ENCODE results near the gene SIN3B. TPM values are rescaled to one million over a fixed set of nuclear protein-coding genes. Genes with fewer than 3 reads are reported as not detected.

Gene SIN3B
- total and polyA plus RNA-seq, 9 of the 15 experiments (the other 6 are each of a cell fraction or from before 2014, with no cell fraction given), result 0.51 to 34.2 (median 14.3) TPM

DNA sequence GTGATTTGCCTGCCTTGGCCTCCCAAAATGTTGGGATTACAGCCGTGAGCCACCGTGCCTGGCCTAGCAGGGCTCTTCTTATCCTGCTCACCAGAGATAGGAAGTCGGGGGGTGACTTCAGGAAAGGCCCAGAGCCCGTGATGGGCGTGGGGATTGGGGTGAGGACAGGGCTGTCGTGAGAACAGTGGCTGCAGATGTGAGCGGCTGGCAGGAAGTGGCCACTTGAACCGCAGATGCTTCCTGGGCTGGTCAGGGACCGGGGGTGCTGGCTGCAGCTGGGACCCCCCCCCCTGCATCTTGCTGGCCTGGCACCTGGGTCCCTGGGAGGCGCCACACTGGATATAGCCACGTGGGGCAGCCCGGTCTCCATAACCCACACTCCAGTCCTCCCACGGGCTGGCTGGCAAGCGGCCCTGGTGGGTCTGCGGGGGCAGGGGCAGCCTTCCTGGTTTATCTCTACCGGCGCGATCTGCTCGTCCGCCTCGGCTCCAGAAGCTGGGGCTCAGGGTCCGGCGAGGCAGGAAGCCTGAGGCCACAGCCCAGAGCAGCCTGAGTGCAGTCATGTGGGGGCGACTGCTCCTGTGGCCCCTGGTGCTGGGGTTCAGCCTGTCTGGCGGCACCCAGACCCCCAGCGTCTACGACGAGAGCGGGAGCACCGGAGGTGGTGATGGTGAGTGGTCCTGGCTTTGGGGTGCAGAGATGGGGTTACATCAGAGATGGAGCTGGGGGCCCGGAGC lies 59.6 kb downstream of the SIN3B start, which contains the start of gene F2RL3 (continued):
- TF ChIP-seq ZNF589 (CRISPR knock-in tag; IDR thresholded peaks at IDR 0.05; ENCODE audit: low read depth) (peak; percentile 95), HNRNPUL1 (IDR thresholded peaks at IDR 0.05; ENCODE audit: low read length) (no peak), RBM17 (IDR thresholded peaks at IDR 0.05; ENCODE audit: borderline replicate concordance, low read depth, low read length) (no peak), TFAP4 (CRISPR knock-in tag; IDR thresholded peaks at IDR 0.05; ENCODE audit: borderline replicate concordance) (peak; percentile 88), ID3 (CRISPR knock-in tag; IDR thresholded peaks at IDR 0.05) (no peak), ID3 (tag; IDR thresholded peaks at IDR 0.05) (peak; percentile 75; the same call in 1 of the 2 replicates), RERE (CRISPR knock-in tag; IDR thresholded peaks at IDR 0.05; ENCODE audit: borderline replicate concordance) (no peak), RFX5 (IDR thresholded peaks at IDR 0.05; ENCODE audit: low read depth, low read length) (no peak), HNRNPL (IDR thresholded peaks at IDR 0.05; ENCODE audit: low read depth, low read length) (peak; percentile 88; the same call in 1 of the 2 replicates), SMAD4 (CRISPR knock-in tag; conservative IDR thresholded peaks at IDR 0.05) (peak; percentile 93), MAX (CRISPR knock-in tag; IDR thresholded peaks at IDR 0.05) (peak; percentile 86), CSDE1 (IDR thresholded peaks at IDR 0.05) (peak in 1 of 2 experiments; percentile 34; a peak in 1 of 4 replicates), TEAD2 (tag; IDR thresholded peaks at IDR 0.05) (0 out of 2 replicates have a peak, but pooled peaks have one; percentile 13), KAT8 (IDR thresholded peaks at IDR 0.05; ENCODE audit: low read depth) (no peak), STAT5A (IDR thresholded peaks at IDR 0.05; ENCODE audit: borderline replicate concordance, low read length) (no peak), SETDB1 (IDR thresholded peaks at IDR 0.05; ENCODE audit: low read length) (no peak)
- TF ChIP-seq, protein P1, sequence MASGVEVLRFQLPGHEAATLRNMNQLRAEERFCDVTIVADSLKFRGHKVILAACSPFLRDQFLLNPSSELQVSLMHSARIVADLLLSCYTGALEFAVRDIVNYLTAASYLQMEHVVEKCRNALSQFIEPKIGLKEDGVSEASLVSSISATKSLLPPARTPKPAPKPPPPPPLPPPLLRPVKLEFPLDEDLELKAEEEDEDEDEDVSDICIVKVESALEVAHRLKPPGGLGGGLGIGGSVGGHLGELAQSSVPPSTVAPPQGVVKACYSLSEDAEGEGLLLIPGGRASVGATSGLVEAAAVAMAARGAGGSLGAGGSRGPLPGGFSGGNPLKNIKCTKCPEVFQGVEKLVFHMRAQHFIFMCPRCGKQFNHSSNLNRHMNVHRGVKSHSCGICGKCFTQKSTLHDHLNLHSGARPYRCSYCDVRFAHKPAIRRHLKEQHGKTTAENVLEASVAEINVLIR (CRISPR knock-in tag; IDR thresholded peaks at IDR 0.05), result no peak
- TF ChIP-seq, protein P2, sequence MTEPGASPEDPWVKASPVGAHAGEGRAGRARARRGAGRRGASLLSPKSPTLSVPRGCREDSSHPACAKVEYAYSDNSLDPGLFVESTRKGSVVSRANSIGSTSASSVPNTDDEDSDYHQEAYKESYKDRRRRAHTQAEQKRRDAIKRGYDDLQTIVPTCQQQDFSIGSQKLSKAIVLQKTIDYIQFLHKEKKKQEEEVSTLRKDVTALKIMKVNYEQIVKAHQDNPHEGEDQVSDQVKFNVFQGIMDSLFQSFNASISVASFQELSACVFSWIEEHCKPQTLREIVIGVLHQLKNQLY (CRISPR knock-in tag; conservative IDR thresholded peaks at IDR 0.05), result no peak
